ENCODE measurements around the gene LIFR.
"Not testable (repeated sequence)": the region's sequence is repeated elsewhere in the genome, so short reads cannot be mapped to it uniquely, and the experiment has no call there.

LIFR gene

GRCh38 chr5:38581597-38581996 lies 25.2 kb upstream of the LIFR start:
- no peak for DNase-seq (ENCODE audit: low read depth)

- no peak for DNase-seq (ENCODE audit: low read depth)
Measured at GRCh38 chr5:38579105-38579504, 22.7 kb upstream of the LIFR start.

- DNase-seq (ENCODE audit: low read depth) = no peak
Measured at GRCh38 chr5:38576961-38577684, 20.7 kb upstream of the LIFR start.

- no peak for DNase-seq (ENCODE audit: low read depth)
Measured at GRCh38 chr5:38576442-38576841, 20.0 kb upstream of the LIFR start.

- DNase-seq (ENCODE audit: low read depth) = no peak
Measured at GRCh38 chr5:38575476-38575875, 19.0 kb upstream of the LIFR start.

GRCh38 chr5:38574009-38574408 lies 17.6 kb upstream of the LIFR start:
- DNase-seq (ENCODE audit: low read depth) = no peak

- DNase-seq (ENCODE audit: low read depth) = no peak
Measured at GRCh38 chr5:38573521-38573920, 17.1 kb upstream of the LIFR start.

GRCh38 chr5:38569180-38569579 lies 12.7 kb upstream of the LIFR start:
- DNase-seq (ENCODE audit: low read depth) = no peak

- DNase-seq (ENCODE audit: low read depth) = not testable (repeated sequence)
Measured at GRCh38 chr5:38567306-38567705, 10.9 kb upstream of the LIFR start.

GRCh38 chr5:38563624-38564023 lies 7.2 kb upstream of the LIFR start:
- DNase-seq (ENCODE audit: low read depth) = no peak

- no peak for DNase-seq (ENCODE audit: low read depth)
Measured at GRCh38 chr5:38562444-38563210, 6.2 kb upstream of the LIFR start.

GRCh38 chr5:38559428-38559827 lies 3.0 kb upstream of the LIFR start:
- DNase-seq (ENCODE audit: low read depth) = no peak

GRCh38 chr5:38557792-38558191 lies 1.3 kb upstream of the LIFR start:
- DNase-seq (ENCODE audit: low read depth) = no peak

GRCh38 chr5:38557308-38557710 lies 863 bp upstream of the LIFR start:
- DNase-seq (ENCODE audit: low read depth) = no peak

GRCh38 chr5:38556088-38556598 lies 303 bp downstream of the LIFR start:
- DNase-seq (ENCODE audit: low read depth) = no peak

- DNase-seq (ENCODE audit: low read depth) = no peak
Measured at GRCh38 chr5:38555354-38556087, 925 bp downstream of the LIFR start.

- DNase-seq (ENCODE audit: low read depth) = no peak
Measured at GRCh38 chr5:38554861-38555260, 1.6 kb downstream of the LIFR start.

GRCh38 chr5:38554403-38554802 lies 2.0 kb downstream of the LIFR start:
- no peak for DNase-seq (ENCODE audit: low read depth)

GRCh38 chr5:38553001-38553521 lies 3.4 kb downstream of the LIFR start:
- no peak for DNase-seq (ENCODE audit: low read depth)

GRCh38 chr5:38551030-38552017 lies 5.1 kb downstream of the LIFR start:
- no peak for DNase-seq (ENCODE audit: low read depth)

GRCh38 chr5:38548064-38548759 lies 8.2 kb downstream of the LIFR start:
- no peak for DNase-seq (ENCODE audit: low read depth)
